ENCODE measurements around the gene CAMK1.

CAMK1 gene

GRCh38 chr3:9769426-9770275 is at the start of gene CAMK1:
Gene CAMK1, minus strand, starts transcription at chr3:9769947. Its CDS starts 2,198 bp downstream, at chr3:9767749.
- DNase-seq, result peak; percentile 67 to 71
- no peak for TF ChIP-seq GATA1 (IDR thresholded peaks at IDR 0.05; ENCODE audit: low read depth, low read length)
- TF ChIP-seq POLR2A (IDR thresholded peaks at IDR 0.05; ENCODE audit: low read length), result peak; percentile 38

GRCh38 chr3:9818666-9819335 is 49.1 kb upstream of the CAMK1 start:
- no peak for DNase-seq
- TF ChIP-seq GATA1 (IDR thresholded peaks at IDR 0.05; ENCODE audit: low read depth, low read length), result no peak
- TF ChIP-seq POLR2A (IDR thresholded peaks at IDR 0.05; ENCODE audit: low read length), result no peak

GRCh38 chr3:9817436-9817835 is 47.7 kb upstream of the CAMK1 start:
- no peak for DNase-seq
- TF ChIP-seq GATA1 (IDR thresholded peaks at IDR 0.05; ENCODE audit: low read depth, low read length) (no peak), POLR2A (IDR thresholded peaks at IDR 0.05; ENCODE audit: low read length) (no peak)

- TF ChIP-seq GATA1 (IDR thresholded peaks at IDR 0.05; ENCODE audit: low read depth, low read length) (no peak), POLR2A (IDR thresholded peaks at IDR 0.05; ENCODE audit: low read length) (no peak)
- no peak for DNase-seq
These were observed 46.2 kb upstream of the CAMK1 start for GRCh38 chr3:9815986-9816385.

GRCh38 chr3:9812870-9813483 is 43.2 kb upstream of the CAMK1 start:
- DNase-seq, result no peak
- TF ChIP-seq GATA1 (IDR thresholded peaks at IDR 0.05; ENCODE audit: low read depth, low read length) (no peak), POLR2A (IDR thresholded peaks at IDR 0.05; ENCODE audit: low read length) (no peak)

GRCh38 chr3:9810846-9811245 is 41.1 kb upstream of the CAMK1 start:
- no peak for TF ChIP-seq GATA1 (IDR thresholded peaks at IDR 0.05; ENCODE audit: low read depth, low read length)
- TF ChIP-seq POLR2A (IDR thresholded peaks at IDR 0.05; ENCODE audit: low read length), result no peak
- no peak for DNase-seq

GRCh38 chr3:9810433-9810770 is 40.7 kb upstream of the CAMK1 start:
- TF ChIP-seq GATA1 (IDR thresholded peaks at IDR 0.05; ENCODE audit: low read depth, low read length), result no peak
- no peak for TF ChIP-seq POLR2A (IDR thresholded peaks at IDR 0.05; ENCODE audit: low read length)
- DNase-seq, result no peak

- peak; percentile 54 for TF ChIP-seq POLR2A (IDR thresholded peaks at IDR 0.05; ENCODE audit: low read length)
- no peak for TF ChIP-seq GATA1 (IDR thresholded peaks at IDR 0.05; ENCODE audit: low read depth, low read length)
- DNase-seq, result peak; percentile 59 to 66
These were observed 40.1 kb upstream of the CAMK1 start, which contains the start of gene TTLL3 for GRCh38 chr3:9809615-9810432. Gene TTLL3, plus strand, starts transcription at chr3:9810262. Its CDS starts 400 bp downstream, at chr3:9810662.

- DNase-seq, result no peak
- TF ChIP-seq POLR2A (IDR thresholded peaks at IDR 0.05; ENCODE audit: low read length) (no peak), GATA1 (IDR thresholded peaks at IDR 0.05; ENCODE audit: low read depth, low read length) (no peak)
These were observed 39.5 kb upstream of the CAMK1 start for GRCh38 chr3:9809239-9809614.

GRCh38 chr3:9808345-9809037 is 38.7 kb upstream of the CAMK1 start:
- TF ChIP-seq POLR2A (IDR thresholded peaks at IDR 0.05; ENCODE audit: low read length), result no peak
- TF ChIP-seq GATA1 (IDR thresholded peaks at IDR 0.05; ENCODE audit: low read depth, low read length), result no peak
- peak; percentile 62 to 67 for DNase-seq

- DNase-seq, result no peak
- TF ChIP-seq GATA1 (IDR thresholded peaks at IDR 0.05; ENCODE audit: low read depth, low read length), result no peak
- no peak for TF ChIP-seq POLR2A (IDR thresholded peaks at IDR 0.05; ENCODE audit: low read length)
These were observed 38.2 kb upstream of the CAMK1 start for GRCh38 chr3:9807981-9808344.

GRCh38 chr3:9806688-9807589 is 37.2 kb upstream of the CAMK1 start:
- no peak for DNase-seq
- TF ChIP-seq POLR2A (IDR thresholded peaks at IDR 0.05; ENCODE audit: low read length) (no peak), GATA1 (IDR thresholded peaks at IDR 0.05; ENCODE audit: low read depth, low read length) (no peak)

Measured in erythroblast (primary cell).